ENCODE results near the gene CNIH2.
"Not testable (repeated sequence)": the region's sequence is repeated elsewhere in the genome, so short reads cannot be mapped to it uniquely, and the experiment has no call there.

Gene CNIH2

DNA sequence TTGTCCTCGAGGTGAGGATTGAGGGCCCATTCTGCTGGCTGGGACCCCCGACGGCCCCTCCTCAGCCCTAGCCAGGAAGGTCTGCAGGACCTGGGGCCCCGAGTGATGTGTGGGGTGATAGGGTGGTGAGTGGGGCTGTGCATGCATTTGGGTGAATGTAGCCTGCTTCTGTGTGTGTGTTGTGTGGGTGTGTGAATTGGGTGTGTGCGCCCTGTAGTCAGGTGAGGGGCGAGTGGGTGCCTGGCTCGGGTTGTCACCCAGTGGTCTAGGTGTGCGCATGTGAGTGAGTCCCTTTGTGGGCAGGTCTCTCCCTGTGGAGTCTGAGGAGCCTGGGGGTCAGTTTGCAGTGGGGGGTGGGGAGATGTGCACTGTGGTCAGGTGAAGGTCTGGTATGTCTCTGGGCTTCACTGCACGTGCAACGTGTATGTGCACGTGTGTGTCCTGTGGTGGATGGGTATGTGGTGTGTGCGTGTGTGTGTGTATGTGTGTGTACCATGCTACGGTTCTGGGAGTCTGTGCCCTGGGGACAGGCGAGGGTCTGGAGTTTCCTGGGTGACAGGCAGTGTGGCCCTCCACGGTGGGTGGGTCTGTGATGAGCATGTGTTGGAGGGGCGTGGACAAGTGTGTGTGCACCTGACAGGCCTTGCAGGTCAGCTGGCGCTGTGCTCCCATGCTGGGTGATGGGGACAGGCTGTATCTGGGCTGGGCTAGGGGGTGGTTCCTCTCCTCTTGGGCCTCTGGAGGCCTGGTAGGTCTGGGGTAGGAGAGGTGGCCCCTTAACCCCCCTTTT, 14.8 kb downstream of the CNIH2 start:
- no peak for DNase-seq

DNA sequence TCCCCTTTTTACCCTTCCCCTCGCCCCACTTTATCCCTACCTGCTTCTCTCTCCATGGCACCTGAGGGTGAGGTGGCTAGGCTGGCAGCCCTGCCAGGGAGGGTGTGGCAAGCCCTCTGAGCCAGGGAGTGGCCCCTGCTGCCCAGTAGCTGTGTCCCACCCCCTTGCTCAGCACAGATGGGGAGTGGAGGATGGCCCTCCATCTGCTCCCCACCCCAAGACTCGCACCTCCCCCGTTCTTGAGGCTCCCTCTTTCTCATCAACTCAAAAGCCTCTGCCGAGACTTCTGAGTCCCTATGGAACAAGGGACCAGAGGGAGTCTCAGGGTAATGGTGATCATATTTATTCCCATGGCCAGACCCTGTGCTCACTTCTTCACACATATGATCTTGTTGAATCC, 15.4 kb downstream of the CNIH2 start:
- no peak for DNase-seq

DNA sequence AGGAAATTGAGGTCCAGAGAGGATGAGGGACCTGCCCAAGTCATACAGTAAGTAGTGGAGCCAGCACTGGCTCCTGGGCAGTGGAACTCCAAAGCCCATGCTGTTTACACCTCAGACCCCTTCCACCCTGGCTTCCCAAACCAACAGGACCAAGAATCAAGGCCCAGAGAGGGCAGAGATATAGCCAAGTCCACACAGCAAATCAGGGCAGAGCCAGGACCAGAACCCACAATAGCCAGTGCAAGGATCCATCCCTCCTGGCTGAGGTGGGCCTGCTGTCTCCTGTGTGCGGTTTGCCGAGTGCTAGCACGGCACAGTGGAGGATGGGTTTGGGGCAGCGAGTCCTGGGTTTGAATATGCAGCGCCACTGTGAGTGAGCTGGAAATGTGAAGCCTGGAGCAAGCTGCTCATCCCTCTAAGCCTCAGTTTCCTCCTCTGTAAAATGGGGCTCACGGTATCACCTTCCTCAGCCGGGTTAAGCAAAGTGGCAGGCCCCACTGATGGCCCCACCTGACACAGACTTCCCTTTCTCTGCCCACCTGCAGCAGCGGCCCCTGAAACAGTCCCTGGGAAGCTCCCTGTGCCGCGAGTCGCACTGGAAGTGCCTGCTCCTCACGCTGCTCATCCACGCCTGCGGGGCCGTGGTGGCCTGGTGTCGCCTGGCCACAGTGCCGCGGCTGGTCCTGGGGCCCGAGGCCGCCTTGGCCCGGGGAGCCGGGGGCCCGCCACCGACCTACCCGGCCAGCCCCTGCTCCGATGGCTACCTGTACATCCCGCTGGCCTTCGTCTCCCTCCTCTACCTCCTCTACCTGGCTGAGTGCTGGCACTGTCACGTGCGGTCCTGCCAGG, 16.0 kb downstream of the CNIH2 start:
- no peak for DNase-seq

GRCh38 chr11:66294626-66295620, 16.9 kb downstream of the CNIH2 start:
- DNase-seq = no peak

DNA sequence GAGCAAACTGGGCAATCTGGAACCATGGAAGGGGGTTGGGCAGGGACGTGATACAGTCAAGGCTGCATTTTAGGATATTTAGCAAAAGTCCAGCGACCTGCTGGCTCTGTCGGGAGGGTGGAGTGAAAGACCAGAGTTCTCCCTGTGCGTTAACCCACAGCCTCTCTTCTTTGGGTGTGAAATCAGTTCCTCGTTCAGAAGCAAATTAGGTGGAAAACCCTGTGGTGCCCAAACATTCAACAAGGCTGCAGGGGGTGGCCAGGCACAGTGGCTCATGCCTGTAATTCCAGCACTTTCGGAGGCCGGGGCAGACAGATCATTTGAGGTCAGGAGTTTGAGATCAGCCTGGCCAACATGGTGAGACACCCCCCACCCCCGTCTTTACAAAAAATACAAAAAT, 19.6 kb downstream of the CNIH2 start:
- DNase-seq = no peak

- no peak for DNase-seq
Observed at GRCh38 chr11:66299186-66299585, 21.2 kb downstream of the CNIH2 start.

- DNase-seq = no peak
Observed at GRCh38 chr11:66302656-66303055, 24.7 kb downstream of the CNIH2 start.

- DNase-seq = no peak
Observed at GRCh38 chr11:66309475-66309874, 31.5 kb downstream of the CNIH2 start.

GRCh38 chr11:66310324-66310723, 32.3 kb downstream of the CNIH2 start:
- DNase-seq = no peak

DNA sequence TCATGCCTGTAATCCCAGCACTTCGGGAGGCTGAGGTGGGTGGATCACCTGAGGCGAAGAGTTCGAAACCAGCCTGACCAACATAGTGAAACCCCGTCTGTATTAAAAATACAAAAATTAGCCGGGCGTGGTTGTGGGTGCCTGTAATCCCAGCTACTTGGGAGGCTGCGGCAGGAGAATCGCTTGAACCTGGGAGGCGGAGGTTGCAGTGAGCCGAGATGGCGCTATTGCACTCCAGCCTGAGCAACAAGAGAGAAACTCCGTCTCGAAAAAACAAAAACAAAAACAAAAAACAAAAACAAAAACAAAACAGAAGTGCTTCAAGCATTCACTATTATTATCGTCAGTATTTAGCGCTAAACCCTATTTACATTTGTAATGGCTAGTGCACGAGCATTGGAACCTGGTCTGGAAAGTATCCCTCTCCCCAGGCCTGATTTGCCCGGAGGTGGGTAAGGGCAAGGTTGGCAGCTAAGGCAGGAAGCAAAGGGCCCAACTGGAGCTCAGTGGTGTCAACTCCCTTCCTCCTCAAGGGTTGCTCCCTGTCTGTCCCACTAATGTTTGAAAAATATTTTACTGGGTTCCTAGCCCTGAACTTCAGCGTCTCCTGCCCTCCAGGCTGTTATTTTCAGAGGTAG, 32.9 kb downstream of the CNIH2 start:
- DNase-seq = not testable (repeated sequence)

DNA sequence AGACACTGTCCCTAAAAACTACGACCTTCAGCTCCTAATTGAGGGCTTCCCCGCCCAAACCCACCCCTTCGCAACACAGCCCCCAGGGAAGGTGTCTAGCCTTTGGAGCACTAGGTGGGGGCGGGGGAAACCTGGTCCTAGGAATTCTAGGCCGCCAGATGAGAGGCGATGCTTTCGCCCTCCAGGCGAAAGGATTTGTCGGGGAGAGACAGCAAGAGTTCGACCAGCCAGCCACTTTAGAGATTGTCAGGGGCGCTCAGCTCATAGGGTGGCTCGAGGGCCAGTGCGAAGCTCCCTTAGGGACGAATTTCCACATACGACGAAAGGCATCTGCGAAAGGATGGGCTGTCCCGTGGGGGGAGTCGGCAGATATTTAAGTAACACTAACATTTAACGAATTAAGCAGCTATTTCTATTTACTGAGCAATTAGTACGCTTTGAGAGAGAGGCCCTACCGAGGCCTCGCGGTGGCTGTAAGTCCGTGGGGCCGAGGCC, 33.5 kb downstream of the CNIH2 start:
- DNase-seq = no peak

GRCh38 chr11:66311965-66312548, 34.1 kb downstream of the CNIH2 start:
- peak; percentile 99 for DNase-seq

- DNase-seq = peak; percentile 100
Observed at GRCh38 chr11:66312549-66313320, 34.8 kb downstream of the CNIH2 start.

DNA sequence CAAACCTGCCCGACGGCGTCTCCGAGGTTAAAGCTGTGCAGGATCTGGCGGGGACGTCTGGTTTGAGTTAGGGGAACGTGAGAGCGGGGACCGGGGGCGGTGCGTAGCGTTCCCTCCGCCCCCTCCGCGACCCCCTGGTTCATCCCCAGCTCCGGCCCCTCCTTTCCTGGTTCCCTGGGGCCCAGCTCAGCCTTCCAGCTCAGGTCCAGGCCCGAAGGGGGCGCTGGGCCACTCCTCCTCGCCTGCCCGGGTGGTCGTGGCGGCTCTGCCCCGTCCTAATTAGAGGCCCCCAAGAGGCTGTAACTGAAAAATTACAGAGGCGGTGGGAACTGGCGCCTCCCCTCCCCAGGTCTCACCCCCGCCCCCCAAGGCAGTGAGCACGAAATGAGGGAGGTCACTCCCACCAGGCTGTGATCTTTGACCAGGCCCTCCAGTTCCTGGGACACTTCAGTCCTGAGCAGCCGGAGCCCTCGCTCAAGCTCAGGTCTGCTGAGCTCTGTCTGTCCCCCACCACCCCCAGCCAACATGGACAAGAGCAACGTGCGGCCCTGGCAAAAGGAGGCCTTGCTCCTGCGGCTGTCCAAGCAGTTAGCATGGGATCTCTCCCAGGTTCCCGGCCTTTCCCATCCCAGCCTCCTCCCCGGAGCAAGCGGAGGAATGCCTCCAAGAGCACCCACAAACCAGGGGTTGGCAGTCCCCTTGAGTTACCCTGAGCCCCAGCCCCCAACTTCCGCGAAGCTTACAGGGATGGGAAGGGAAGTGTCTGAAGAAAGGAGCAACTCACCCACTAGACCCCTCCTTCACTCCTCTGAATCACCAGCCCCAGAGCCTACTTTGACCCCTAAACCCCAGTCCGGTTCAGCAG, 35.6 kb downstream of the CNIH2 start:
- no peak for DNase-seq

DNA sequence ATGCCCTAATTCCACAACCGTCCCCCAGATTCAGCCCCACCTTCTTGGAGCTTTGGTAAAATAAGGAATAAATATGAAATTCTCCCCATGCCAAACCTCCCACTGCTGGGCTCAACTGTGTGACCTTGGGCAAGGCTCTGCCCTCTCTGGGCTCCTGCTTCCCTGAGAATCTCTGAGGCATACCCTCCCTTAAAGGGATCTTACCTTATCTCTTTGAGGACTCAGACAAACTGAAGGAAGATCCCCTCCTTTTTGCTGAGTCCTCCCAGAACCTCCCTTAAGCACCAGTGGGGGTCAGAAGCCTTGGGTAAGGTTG, 36.2 kb downstream of the CNIH2 start:
- no peak for DNase-seq

DNA sequence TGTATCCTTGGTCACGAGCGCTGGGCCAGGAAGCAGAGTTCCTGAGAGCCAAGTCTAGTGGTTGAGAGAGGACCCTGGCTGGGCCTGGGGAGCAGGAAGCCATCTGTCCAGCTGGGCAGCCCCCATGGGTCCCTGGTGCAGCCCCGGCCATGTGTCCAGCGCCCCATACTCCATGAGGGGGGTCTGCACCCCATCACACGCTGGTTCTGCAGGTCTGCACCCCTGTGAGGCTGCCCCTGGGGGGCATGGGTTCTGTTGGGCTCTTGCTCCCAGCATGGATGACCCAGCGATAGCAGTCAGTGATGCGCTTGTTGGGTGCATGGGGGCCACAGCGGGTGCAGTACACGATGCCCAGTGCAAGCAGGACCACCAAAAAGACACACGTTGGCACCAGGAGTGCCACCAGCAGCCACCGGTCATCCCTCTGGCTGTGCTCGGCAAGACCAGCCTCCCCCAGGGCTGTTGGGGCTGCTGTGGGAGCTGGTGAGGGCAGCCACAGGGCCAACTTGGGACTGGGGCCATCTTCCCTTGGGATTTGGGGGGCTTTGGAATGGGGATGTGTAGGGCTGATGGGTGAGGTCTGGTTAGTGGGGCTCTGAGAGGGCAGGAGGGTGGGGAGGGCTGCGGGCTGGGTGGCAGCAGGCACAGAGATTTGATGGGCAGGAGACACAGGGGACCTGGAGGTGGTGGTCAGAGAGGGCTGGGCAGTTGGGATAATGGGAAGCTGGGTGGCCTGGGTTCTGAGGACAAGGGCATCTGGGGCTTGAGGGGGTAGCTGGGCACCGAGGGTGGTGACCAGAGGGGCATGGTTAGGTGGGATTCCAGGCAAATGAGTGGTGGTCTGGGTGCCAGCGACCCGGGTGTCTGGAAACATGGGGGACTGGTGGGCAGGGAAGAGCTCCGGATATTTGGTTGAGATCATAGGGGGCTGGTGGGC, 36.9 kb downstream of the CNIH2 start:
- DNase-seq = no peak

- DNase-seq = no peak
Observed at GRCh38 chr11:66315498-66315885, 37.5 kb downstream of the CNIH2 start.

DNA sequence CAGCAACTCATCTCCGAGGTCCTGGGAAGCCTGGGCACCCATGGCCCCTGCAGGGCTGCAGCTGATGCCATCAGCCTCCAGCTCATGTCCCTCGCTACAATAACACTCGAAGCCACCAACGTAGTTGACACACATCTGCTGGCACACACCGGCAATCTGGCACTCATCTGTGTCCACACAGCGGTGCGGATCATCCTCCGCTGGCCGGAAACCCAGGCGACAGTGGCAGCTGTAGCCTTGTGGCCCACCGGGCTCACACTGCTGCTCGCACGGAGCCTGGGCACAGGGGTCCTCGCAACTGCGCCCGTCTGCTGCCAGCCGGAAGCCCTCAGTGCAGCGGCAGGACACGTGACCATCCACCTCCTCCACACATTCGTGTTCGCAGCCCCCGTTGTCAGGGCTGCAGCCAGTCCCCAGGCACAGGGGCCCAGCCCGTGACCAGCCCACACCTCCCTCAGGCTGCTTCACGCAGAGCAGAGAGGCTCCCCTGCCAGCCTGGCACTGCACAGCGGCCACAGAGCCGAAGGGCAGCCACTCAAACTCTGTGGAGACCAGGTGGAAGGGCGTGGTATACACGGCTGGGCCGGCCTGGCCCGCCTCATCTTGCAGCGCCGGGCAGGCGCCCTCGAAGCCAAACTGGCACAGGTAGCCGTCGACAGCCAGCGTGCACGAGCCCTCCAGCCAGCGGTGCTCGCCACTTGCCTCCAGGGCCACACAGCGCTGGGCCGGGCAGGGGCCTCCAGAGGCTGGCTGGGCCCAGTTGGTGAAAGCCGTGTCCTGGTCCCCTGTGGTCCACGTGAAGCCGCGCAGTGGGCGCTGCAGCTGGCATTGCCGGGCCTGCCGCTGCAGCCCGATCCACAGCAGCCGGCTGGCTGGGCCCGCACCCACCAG, 38.2 kb downstream of the CNIH2 start:
- no peak for DNase-seq
